Natural killer cell (primary cell): ENCODE data around the gene SHC2. TPM values are rescaled to one million over a fixed set of nuclear protein-coding genes. Genes with fewer than 3 reads are reported as not detected.

Experiments
- ATAC-seq, 3 donors: fragments of 150-1000 bp in 2 of 3; fragments of 200-7000 bp in 1 of 3; cut with Tn5 transposase; 1 replicate in 1 of 3; 2 replicates in 2 of 3; pipeline ENCODE4 v1.10.0; 2021; ENCODE audit warnings: mild to moderate bottlenecking in 2 of 3, moderate library complexity in 2 of 3
- DNase-seq, 2 donors: peaks; one replicate each; pipeline versions ENCODE4 v3.0.0 to v3.0.0-alpha.2; 2013 to 2021; ENCODE audit warnings: mixed read lengths in 1 of 2
- H3K27ac ChIP-seq: one replicate; pipeline ENCODE4 v1.5.1; 2013; ENCODE audit warnings: mild to moderate bottlenecking, low read length
- H3K27me3 ChIP-seq: one replicate; pipeline ENCODE4 v1.6.1; 2013; ENCODE audit warnings: low read length; ENCODE audit not compliant: control insufficient read depth, insufficient read depth
- H3K36me3 ChIP-seq: one replicate; pipeline ENCODE4 v1.6.1; 2013; ENCODE audit warnings: low read length; ENCODE audit not compliant: control insufficient read depth, insufficient read depth
- H3K4me1 ChIP-seq: one replicate; pipeline ENCODE4 v1.6.1; 2013; ENCODE audit warnings: low read length; ENCODE audit not compliant: control insufficient read depth, insufficient read depth
- H3K4me3 ChIP-seq: one replicate; pipeline ENCODE4 v1.5.1; 2013; ENCODE audit warnings: low read length
- H3K9me3 ChIP-seq: one replicate; pipeline ENCODE4 v1.6.1; 2013; ENCODE audit warnings: low read length; ENCODE audit not compliant: control insufficient read depth, insufficient read depth
- H3K27ac Mint-ChIP-seq, 2 donors: one replicate each; pipeline ENCODE4 v1.8.0; 2022; ENCODE audit warnings: mild to moderate bottlenecking in 2 of 2, mixed read lengths in 2 of 2, moderate library complexity in 1 of 2
- H3K27me3 Mint-ChIP-seq, 2 donors: one replicate each; pipeline ENCODE4 v1.8.0; 2022; ENCODE audit warnings: low read depth in 2 of 2, mixed read lengths in 2 of 2
- H3K36me3 Mint-ChIP-seq: one replicate; pipeline ENCODE4 v1.8.0; 2022; ENCODE audit warnings: mixed read lengths
- H3K4me1 Mint-ChIP-seq, 2 donors: one replicate each; pipeline ENCODE4 v1.8.0; 2022; ENCODE audit warnings: mixed read lengths in 2 of 2
- H3K4me3 Mint-ChIP-seq: one replicate; pipeline ENCODE4 v1.8.0; 2022; ENCODE audit warnings: mild to moderate bottlenecking, moderate library complexity, mixed read lengths
- H3K9me3 Mint-ChIP-seq, 2 donors: one replicate each; pipeline ENCODE4 v1.8.0; 2022; ENCODE audit warnings: mixed read lengths in 2 of 2
- WGBS: methylation state at CpG from one replicate; pipeline ENCODE4 v1.1.7; 2013; ENCODE audit warnings: missing lambda C conversion rate; ENCODE audit not compliant: insufficient coverage; 5-methylcytosine and 5-hydroxymethylcytosine counted together
- intact Hi-C: fragments of 100-400 bp; cut with micrococcal nuclease; formaldehyde crosslinking; loops from one replicate; pipeline ENCODE4 v1.14.2; 2022
- total RNA-seq, 4 donors: library from RNA; stranded (reverse); fragments of 120-200 nt in 1 of 4; gene quantifications; one replicate each; pipeline versions ENCODE4 v1.2.3 to v1.2.4, GENCODE V29; 2013 to 2022
- TF ChIP-seq, protein P1 (sequence below): fragments of 200-600 bp; IDR thresholded peaks from one replicate; pipeline ENCODE4 v1.8.0; 2022; ENCODE audit warnings: antibody characterized with exemption

SHC2 gene
- total RNA-seq, 3 donors from 2014 or later (not counting 1 experiment from before 2014, with no cell fraction given) = 0.75 TPM; not detected in 2

DNA sequence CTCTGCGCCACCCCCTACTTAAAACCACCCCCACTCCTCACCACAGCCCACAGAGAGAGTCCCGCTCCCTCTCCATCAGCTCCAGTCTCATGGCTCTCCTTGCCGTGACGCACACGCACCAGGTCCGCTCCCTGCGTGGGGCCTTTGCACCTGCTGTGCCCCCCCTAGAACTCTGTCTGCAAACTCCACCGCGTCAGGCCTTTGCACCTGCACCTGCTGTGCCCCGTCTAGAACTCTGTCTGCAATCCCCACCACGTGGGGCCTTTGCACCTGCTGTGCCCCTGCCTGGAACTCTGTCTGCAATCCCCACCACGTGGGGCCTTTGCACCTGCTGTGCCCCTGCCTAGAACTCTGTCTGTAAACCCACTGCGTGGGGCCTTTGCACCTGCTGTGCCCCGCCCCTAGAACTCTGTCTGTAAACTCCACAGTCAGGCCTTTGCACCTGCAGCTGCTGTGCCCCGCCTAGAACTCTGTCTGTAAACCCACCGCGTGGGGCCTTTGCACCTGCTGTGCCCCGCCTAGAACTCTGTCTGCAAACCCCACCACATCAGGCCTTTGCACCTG, 4.2 kb downstream of the SHC2 start:
- Histone ChIP-seq H3K27me3 (peaks cover 12% of the 10 kb centered on the region), H3K4me1 (peaks cover 10% of the 10 kb centered on the region), H3K9me3 (no peaks in the 10 kb centered on the region), H3K27ac (no peak overlapping the region), H3K36me3 (no peaks in the 10 kb centered on the region), H3K4me3 (no peak overlapping the region)
- no peak for DNase-seq
- H3K9me3 Mint-ChIP-seq = no peaks in the 10 kb centered on the region
- ATAC-seq = no peak
- intact Hi-C loops = no loop called here
- TF ChIP-seq, protein P1, sequence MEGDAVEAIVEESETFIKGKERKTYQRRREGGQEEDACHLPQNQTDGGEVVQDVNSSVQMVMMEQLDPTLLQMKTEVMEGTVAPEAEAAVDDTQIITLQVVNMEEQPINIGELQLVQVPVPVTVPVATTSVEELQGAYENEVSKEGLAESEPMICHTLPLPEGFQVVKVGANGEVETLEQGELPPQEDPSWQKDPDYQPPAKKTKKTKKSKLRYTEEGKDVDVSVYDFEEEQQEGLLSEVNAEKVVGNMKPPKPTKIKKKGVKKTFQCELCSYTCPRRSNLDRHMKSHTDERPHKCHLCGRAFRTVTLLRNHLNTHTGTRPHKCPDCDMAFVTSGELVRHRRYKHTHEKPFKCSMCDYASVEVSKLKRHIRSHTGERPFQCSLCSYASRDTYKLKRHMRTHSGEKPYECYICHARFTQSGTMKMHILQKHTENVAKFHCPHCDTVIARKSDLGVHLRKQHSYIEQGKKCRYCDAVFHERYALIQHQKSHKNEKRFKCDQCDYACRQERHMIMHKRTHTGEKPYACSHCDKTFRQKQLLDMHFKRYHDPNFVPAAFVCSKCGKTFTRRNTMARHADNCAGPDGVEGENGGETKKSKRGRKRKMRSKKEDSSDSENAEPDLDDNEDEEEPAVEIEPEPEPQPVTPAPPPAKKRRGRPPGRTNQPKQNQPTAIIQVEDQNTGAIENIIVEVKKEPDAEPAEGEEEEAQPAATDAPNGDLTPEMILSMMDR = no peak
- H3K4me3 Mint-ChIP-seq = no peak overlapping the region
- H3K27ac Mint-ChIP-seq = no peak overlapping the region
- no peaks in the 10 kb centered on the region for H3K36me3 Mint-ChIP-seq
- H3K27me3 Mint-ChIP-seq = peaks cover 0 to 10% of the 10 kb centered on the region in 2 donors
- WGBS = 80% methylated on average over 18 of the region's 18 CpGs
- no peaks in the 10 kb centered on the region for H3K4me1 Mint-ChIP-seq

DNA sequence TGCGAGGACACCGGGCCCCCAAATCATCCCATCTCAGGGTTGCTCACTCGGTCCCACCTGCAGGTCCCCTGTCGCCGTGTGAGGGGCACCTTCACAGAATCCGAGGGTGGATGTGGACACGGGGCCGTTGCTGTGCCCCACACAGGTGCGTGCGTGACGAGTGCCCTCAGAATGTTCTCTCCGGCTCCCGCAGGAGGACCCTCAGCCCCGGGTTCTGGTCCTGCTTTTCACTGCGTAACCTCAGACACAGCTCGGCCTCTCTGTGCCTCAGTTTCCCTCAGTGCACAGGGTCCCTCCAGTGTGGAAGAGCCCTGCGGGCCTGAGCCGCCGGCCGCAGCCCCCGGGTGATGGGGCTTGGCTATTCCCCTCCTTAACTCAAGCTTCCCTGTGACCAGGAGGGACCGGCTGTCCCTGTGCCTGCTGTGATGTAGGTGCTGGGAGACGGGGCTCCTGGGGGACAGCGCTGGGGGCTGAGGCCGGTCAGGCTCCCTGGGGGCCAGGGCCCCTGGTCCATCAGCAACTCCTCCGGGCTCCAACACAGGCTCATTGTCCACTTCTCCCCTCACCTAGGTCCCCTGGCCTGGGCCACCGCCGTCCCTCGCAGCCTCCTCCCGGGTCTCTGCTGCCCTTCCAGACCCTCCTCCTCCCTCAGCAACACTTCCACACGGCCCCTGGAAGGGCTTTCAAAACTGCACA, 4.8 kb downstream of the SHC2 start:
- Mint-ChIP-seq H3K4me1 (no peaks in the 10 kb centered on the region), H3K27ac (no peak overlapping the region), H3K9me3 (no peaks in the 10 kb centered on the region), H3K36me3 (no peaks in the 10 kb centered on the region), H3K27me3 (peaks cover 0 to 8% of the 10 kb centered on the region in 2 donors), H3K4me3 (no peak overlapping the region)
- no peak overlapping the region for H3K27ac ChIP-seq
- no peaks in the 10 kb centered on the region for H3K36me3 ChIP-seq
- no peak overlapping the region for H3K4me3 ChIP-seq
- ATAC-seq (no peak), DNase-seq (no peak)
- H3K4me1 ChIP-seq = peaks cover 5% of the 10 kb centered on the region
- no peaks in the 10 kb centered on the region for H3K9me3 ChIP-seq
- intact Hi-C loops = no loop called here
- H3K27me3 ChIP-seq = peaks cover 9% of the 10 kb centered on the region
- 91% methylated on average over 31 of the region's 31 CpGs for WGBS
- TF ChIP-seq, protein P1 = no peak

DNA sequence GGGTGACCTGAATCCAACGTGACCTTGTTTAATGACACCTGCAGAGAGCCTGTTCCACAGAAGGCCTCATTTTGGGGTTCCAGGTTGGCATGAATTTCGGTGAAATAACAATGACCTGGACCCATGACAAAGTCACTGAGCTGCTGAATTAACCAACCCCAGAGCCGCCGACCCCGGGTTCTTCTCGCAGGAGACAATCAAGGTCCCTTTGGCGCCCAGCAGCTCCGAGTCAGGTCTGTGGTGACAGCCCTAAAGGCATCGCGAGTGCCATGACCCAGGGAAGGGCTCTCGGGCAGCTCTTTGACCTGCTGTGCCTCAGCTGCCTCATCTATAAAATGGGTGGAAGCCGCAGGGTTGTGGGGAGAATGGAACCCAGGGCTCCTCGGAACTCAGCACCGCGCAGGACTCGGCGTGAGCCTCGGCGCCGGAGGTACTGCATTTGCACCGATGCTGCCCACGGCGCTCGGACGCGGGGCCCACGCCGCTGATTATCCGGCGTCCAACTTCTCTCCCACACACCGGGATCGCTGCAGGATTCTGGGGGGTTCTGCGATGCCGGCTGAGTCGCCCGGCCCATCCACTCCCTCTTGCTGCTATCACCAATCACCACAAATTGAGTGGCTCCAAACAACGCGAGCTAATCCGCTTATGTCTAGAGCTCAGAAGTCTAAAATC, 5.7 kb downstream of the SHC2 start:
- H3K27me3 Mint-ChIP-seq = peaks cover 0 to 8% of the 10 kb centered on the region in 2 donors
- H3K36me3 Mint-ChIP-seq = no peaks in the 10 kb centered on the region
- 95% methylated on average over 39 of the region's 39 CpGs for WGBS
- Histone ChIP-seq H3K27me3 (peaks cover 9% of the 10 kb centered on the region), H3K9me3 (peaks cover 6% of the 10 kb centered on the region), H3K36me3 (no peaks in the 10 kb centered on the region), H3K27ac (no peak overlapping the region), H3K4me3 (no peak overlapping the region), H3K4me1 (peaks cover 5% of the 10 kb centered on the region)
- DNase-seq (no peak), ATAC-seq (no peak)
- H3K9me3 Mint-ChIP-seq = no peaks in the 10 kb centered on the region
- TF ChIP-seq, protein P1 = no peak
- intact Hi-C loops = no loop called here
- H3K4me1 Mint-ChIP-seq = no peaks in the 10 kb centered on the region
- no peak overlapping the region for H3K4me3 Mint-ChIP-seq
- no peak overlapping the region for H3K27ac Mint-ChIP-seq
